ENCODE results near the gene ZFAND2A.
A peak's percentile ranks its signal among the peaks of the same experiment; 100 is the strongest.
"Not testable (repeated sequence)": the region's sequence is repeated elsewhere in the genome, so short reads cannot be mapped to it uniquely, and the experiment has no call there.

ZFAND2A gene

DNA sequence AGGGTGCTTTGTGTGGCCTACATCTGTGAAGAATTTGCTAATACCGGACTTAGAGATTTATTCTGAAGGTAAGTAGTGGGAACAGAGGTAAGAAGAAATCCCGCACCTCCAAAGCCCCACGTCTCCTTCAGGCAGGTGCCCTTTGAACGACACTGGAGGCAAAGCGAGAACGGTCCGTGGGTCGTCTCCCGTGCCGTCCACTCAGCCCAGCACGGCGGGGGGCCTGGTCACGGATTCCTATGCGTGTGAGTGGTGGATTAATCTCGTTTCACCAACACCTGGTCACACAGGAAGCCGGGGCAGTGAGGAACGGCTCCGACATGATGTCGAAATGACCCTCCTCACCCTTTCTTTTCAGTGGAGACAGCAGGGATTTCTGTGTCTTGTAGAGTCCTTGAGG, 21.0 kb upstream of the ZFAND2A start:
- peak overlapping the region in 7 of 10 experiments; percentile 7 to 60 (median 46); a peak in 11 of 20 replicates for H3K4me3 ChIP-seq
- H3K4me2 ChIP-seq: peak overlapping the region; percentile 69 to 91 (median 82)
- peaks cover 11 to 48% (median 41%) of the 10 kb centered on the region in 10 experiments for H3K4me1 ChIP-seq
- H3K27ac ChIP-seq: peak overlapping the region; percentile 79 to 90 (median 88)
- peaks cover 0 to 8% (median 0%) of the 10 kb centered on the region in 11 experiments; a peak in 2 of 22 replicates for H3K9me3 ChIP-seq (replicated peaks in 1 of 11)
- peak overlapping the region; percentile 68 to 81 (median 78); a peak in 21 of 22 replicates for H3K9ac ChIP-seq
- H3K27me3 ChIP-seq: peaks cover 0 to 1% (median 0%) of the 10 kb centered on the region in 11 experiments; a peak in 3 of 22 replicates
- H3K36me3 ChIP-seq: no peaks in the 10 kb centered on the region
- no peaks in the 10 kb centered on the region for H4K20me1 ChIP-seq
- 0 out of 22 replicates have a peak, but pooled peaks of 1 of the 11 experiments have one; percentile 17 for TF ChIP-seq Cebpa-rat (IDR thresholded peaks at IDR 0.05)

DNA sequence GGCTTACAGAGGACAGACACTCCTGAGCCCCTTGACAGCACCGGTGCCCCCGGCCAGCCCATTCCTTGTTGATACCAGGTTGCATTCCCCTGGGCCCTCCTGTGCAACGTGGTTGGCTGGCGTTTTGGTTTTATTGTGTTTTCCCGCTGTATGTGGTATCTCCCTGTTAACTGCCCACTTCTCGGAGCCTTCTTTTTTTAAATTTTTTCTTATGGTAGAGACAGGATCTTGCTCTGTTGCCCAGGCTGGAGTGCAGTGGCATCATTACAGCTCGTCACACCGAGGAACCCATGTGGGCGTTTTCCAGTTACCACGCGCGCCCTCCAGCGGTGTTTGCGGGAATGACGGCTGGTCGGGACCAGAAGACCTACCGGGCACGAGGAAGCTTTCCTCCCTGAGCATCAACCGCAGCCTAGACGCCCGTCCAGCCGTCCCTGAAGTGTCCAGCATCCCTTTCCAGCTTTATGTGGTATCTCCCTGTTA, 16.9 kb upstream of the ZFAND2A start:
- Histone ChIP-seq H3K4me1 (peaks cover 7 to 39% (median 30%) of the 10 kb centered on the region in 10 experiments), H3K9me3 (replicated peaks in 1 of 11) (peaks cover 0 to 8% (median 0%) of the 10 kb centered on the region in 11 experiments; a peak in 2 of 22 replicates), H3K4me2 (peak overlapping the region in 7 of 11 experiments; percentile 22 to 61 (median 34); a peak in 6 of 22 replicates), H3K27ac (no peak overlapping the region), H3K9ac (no peak overlapping the region), H4K20me1 (no peaks in the 10 kb centered on the region), H3K27me3 (no peaks in the 10 kb centered on the region), H3K36me3 (no peaks in the 10 kb centered on the region), H3K4me3 (no peak overlapping the region)
- no peak for TF ChIP-seq Cebpa-rat (IDR thresholded peaks at IDR 0.05)

DNA sequence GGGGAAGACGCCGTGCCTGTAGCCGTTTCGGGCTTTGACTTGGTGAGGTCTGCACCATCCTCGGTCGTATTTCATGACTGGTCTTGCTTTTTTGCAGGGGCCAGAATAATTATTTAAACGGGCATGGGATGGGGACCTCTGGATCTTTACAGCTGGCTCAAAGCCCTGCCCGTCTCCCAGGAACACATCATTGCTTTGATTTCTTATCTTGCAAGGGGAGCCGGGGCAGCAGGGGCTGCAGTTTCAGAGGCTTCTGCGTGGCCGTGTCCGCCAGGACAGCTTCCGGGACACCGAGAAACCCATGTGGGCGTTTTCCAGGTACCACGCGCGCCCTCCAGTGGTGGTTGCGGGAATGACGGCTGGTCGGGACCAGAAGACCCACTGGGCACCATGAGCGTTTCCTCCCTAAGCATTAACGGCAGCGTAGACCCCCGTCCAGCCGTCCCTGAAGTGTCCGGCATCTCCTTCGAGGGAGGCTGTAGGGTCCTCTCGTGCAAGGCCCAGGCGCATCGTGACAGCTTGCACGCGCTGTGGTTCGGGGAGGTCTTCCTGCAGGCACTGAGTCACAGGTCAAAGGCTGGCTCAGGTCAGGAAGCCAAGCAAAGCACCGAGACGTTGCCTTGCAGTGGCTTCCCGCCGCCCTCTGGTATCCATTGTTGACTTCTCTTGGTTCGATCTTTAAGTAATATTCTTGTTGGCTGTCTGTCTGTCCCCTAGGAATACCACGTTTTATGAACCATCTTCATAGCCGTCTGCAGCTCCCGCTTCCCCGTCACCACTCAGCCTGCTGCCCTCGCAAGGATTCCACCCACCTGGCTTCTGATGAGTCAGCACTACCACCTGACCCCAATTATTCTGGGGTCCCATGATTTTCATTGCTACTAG, 16.2 kb upstream of the ZFAND2A start:
- no peaks in the 10 kb centered on the region for H3K36me3 ChIP-seq
- peak overlapping the region; percentile 16 to 61 (median 40); a peak in 20 of 22 replicates for H3K4me2 ChIP-seq
- no peak overlapping the region for H3K4me3 ChIP-seq
- H3K27ac ChIP-seq: peak overlapping the region in 3 of 11 experiments; percentile 26 to 40 (median 33); a peak in 3 of 22 replicates
- H3K9ac ChIP-seq: no peak overlapping the region
- no peak for TF ChIP-seq Cebpa-rat (IDR thresholded peaks at IDR 0.05)
- H3K27me3 ChIP-seq: no peaks in the 10 kb centered on the region
- H4K20me1 ChIP-seq: no peaks in the 10 kb centered on the region
- peaks cover 0 to 8% (median under 1%) of the 10 kb centered on the region in 11 experiments; a peak in 5 of 22 replicates for H3K9me3 ChIP-seq (replicated peaks in 1 of 11)
- peaks cover 0 to 33% (median 23%) of the 10 kb centered on the region in 10 experiments; a peak in 19 of 20 replicates for H3K4me1 ChIP-seq

DNA sequence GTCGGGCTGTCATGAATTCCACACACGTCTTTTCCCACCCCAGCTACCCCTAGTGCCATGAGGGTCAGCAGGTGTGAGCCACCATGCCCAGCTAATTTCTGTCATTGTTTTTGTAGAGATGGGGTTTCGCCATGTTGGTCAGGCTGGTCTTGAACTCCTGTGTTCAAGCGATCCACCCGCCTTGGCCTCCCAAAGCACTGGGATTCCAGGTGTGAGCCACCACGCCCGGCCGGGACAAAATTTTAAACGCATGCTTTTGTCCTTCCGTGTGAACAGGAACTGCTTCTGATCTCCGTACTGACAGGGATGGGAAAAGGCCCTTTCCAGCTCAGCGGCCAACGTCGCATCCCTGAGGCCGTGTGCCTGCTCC, 15.6 kb upstream of the ZFAND2A start:
- TF ChIP-seq Cebpa-rat (IDR thresholded peaks at IDR 0.05): no peak
- Histone ChIP-seq H3K36me3 (no peaks in the 10 kb centered on the region), H3K9me3 (replicated peaks in 1 of 11) (peaks cover 0 to 8% (median 2%) of the 10 kb centered on the region in 11 experiments; a peak in 6 of 22 replicates), H3K4me2 (peak overlapping the region in 10 of 11 experiments; percentile 16 to 61 (median 40); a peak in 13 of 22 replicates), H3K4me1 (peaks cover 0 to 33% (median 24%) of the 10 kb centered on the region in 10 experiments; a peak in 17 of 20 replicates), H3K27ac (peak overlapping the region in 3 of 11 experiments; percentile 26 to 40 (median 33); a peak in 3 of 22 replicates), H3K9ac (no peak overlapping the region), H4K20me1 (no peaks in the 10 kb centered on the region), H3K4me3 (no peak overlapping the region), H3K27me3 (no peaks in the 10 kb centered on the region)

DNA sequence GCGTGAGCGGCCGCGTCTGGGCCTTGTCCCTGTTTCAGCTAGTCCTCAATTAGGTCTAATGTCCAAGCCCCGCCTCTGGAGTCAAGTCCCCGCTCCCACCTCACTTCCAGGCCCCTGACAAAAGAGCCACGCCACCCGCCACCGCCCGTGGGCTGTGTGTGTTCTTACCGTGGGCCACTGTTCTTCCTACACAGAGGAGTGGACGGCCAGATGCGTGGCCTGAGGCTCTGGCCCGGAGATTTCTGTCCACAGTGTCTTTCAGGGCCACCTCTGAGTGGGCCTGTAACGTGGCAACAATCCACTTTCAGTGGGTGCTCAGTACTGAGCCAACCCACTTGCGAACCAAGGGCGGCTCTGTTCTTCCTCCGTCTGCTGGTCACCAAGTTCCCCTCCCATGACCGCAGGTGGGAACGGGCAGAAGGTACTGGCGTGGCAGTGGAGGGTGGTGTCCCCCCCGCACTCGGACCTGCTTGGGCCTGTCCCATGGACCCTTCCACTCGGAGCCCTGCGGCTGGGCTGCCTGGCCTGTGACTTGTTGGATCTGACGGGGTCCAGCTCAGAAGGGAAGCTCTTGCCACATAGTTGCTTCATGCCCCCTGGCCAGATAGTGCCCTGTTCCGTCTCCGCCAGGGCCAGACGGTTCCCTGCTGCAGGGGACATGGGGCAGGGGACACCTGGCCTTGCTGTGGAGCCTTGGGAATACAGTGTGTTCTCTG, 15.0 kb upstream of the ZFAND2A start:
- H3K9me3 ChIP-seq (replicated peaks in 1 of 11): peaks cover 0 to 8% (median 2%) of the 10 kb centered on the region in 11 experiments; a peak in 6 of 22 replicates
- no peak overlapping the region for H3K27ac ChIP-seq
- peaks cover under 1 to 33% (median 25%) of the 10 kb centered on the region in 10 experiments; a peak in 18 of 20 replicates for H3K4me1 ChIP-seq
- H3K27me3 ChIP-seq: no peaks in the 10 kb centered on the region
- H3K4me3 ChIP-seq: no peak overlapping the region
- TF ChIP-seq Cebpa-rat (IDR thresholded peaks at IDR 0.05): no peak
- no peaks in the 10 kb centered on the region for H3K36me3 ChIP-seq
- no peak overlapping the region for H3K4me2 ChIP-seq
- no peaks in the 10 kb centered on the region for H4K20me1 ChIP-seq
- H3K9ac ChIP-seq: no peak overlapping the region

DNA sequence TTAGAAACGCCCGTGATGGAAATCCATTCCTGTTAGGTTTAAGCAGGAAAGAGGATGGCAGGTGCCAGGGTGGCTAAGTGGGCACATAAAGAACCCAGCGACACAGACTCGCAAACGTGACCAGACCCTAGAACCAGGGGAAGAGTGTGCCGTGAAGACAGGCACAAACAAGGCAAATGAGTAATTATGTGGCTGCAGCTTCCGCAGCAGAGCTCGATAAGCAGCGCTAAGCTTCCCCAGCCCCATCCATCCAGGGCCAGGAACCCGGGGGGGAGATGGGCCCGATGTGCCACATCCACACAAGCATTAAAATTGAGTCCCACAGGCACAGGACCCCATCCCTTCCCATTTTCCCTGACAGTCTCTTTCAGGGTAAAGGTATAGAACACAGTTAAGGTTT, 14.0 kb upstream of the ZFAND2A start:
- Histone ChIP-seq H3K4me1 (peaks cover 5 to 36% (median 29%) of the 10 kb centered on the region in 10 experiments; a peak in 18 of 20 replicates), H3K36me3 (no peaks in the 10 kb centered on the region), H3K4me2 (no peak overlapping the region), H3K9ac (no peak overlapping the region), H3K4me3 (no peak overlapping the region), H4K20me1 (no peaks in the 10 kb centered on the region), H3K27ac (no peak overlapping the region), H3K9me3 (replicated peaks in 1 of 11) (peaks cover 0 to 8% (median 2%) of the 10 kb centered on the region in 11 experiments; a peak in 6 of 22 replicates), H3K27me3 (no peaks in the 10 kb centered on the region)
- TF ChIP-seq Cebpa-rat (IDR thresholded peaks at IDR 0.05): no peak

DNA sequence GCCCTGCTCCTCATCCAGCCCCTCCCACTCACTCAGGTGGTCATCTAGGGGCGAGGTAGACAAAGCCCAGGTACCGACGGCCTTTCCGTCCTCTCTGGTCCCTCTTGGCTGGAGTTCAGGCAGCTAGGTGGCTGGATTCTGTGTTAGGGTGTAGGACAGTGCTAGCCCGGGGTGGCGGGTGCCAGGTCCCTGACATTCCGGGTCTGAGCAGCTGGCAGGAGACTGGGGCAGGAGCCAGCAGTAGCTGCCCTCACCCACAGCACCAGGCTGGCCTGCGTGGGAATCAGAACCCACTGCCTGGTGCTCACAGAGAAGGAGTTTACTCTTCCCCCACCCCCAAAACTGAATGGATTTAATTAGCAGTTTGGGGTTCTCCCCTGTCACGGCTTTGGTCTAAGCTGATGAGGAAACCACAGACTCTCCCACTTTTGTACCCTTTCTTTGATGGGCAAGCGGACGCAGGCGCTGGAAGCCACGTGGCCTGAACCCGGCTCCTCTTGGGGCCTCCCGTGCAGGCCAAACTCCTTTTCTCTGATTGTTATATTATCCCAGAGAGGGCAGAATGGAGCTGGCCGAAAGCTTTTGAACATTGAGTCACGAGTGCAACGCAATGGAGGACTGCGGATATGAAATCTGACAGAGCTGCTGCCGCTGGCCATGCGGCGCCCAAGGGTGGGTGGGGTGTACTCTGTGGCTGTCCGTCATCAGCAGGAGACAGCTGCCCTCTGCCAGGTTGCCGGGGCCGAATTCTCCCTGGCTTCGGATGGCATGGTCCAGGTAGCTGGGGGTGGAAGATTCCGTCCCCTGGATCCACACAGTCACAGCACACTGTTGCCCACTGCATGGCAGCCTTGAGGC, 12.9 kb upstream of the ZFAND2A start:
- H3K4me1 ChIP-seq: peaks cover 5 to 36% (median 29%) of the 10 kb centered on the region in 10 experiments; a peak in 18 of 20 replicates
- H4K20me1 ChIP-seq: no peaks in the 10 kb centered on the region
- no peak for TF ChIP-seq Cebpa-rat (IDR thresholded peaks at IDR 0.05)
- H3K9ac ChIP-seq: peak overlapping the region in 1 of 11 experiments; percentile 39; a peak in 3 of 22 replicates
- H3K9me3 ChIP-seq (replicated peaks in 1 of 11): peaks cover 0 to 4% (median under 1%) of the 10 kb centered on the region in 11 experiments; a peak in 6 of 22 replicates
- peak overlapping the region in 6 of 11 experiments; percentile 4 to 58 (median 43); a peak in 11 of 22 replicates for H3K4me2 ChIP-seq
- H3K36me3 ChIP-seq: no peaks in the 10 kb centered on the region
- H3K27me3 ChIP-seq: no peaks in the 10 kb centered on the region
- no peak overlapping the region for H3K4me3 ChIP-seq
- H3K27ac ChIP-seq: no peak overlapping the region

DNA sequence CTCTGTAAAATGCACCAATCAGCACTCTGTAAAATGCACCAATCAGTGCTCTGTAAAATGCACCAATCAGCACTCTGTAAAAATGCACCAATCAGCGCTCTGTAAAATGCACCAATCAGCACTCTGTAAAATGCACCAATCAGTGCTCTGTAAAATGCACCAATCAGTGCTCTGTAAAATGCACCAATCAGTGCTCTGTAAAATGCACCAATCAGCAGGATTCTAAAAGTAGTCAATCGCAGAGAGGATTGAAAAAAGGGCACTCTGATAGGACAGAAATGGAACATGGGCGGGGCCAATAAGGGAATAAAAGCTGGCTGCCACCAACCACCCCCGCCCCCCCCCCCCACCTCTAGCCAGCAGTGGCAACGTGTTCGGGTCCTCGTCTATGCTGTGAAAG, 11.5 kb upstream of the ZFAND2A start:
- H3K4me3 ChIP-seq; H3K9me3 ChIP-seq (replicated peaks in 1 of 11); H3K36me3 ChIP-seq; H3K27ac ChIP-seq; H4K20me1 ChIP-seq; H3K27me3 ChIP-seq; H3K9ac ChIP-seq; H3K4me2 ChIP-seq: not testable (repeated sequence)
- H3K4me1 ChIP-seq: peaks cover 5 to 33% (median 25%) of the 10 kb centered on the region in 10 experiments; a peak in 18 of 20 replicates
